Dedifferentiated amniotic fluid mesenchymal stem cell (primary cell): Measurements from ENCODE around the gene SFXN5.
A peak's percentile ranks its signal among the peaks of the same experiment; 100 is the strongest.
"Not testable (repeated sequence)": the region's sequence is repeated elsewhere in the genome, so short reads cannot be mapped to it uniquely, and the experiment has no call there.

Experiments
- DNase-seq: peaks from one replicate; pipeline ENCODE4 v3.0.0-alpha.2; 2016; ENCODE audit errors: extremely low spot score

Gene SFXN5

DNA sequence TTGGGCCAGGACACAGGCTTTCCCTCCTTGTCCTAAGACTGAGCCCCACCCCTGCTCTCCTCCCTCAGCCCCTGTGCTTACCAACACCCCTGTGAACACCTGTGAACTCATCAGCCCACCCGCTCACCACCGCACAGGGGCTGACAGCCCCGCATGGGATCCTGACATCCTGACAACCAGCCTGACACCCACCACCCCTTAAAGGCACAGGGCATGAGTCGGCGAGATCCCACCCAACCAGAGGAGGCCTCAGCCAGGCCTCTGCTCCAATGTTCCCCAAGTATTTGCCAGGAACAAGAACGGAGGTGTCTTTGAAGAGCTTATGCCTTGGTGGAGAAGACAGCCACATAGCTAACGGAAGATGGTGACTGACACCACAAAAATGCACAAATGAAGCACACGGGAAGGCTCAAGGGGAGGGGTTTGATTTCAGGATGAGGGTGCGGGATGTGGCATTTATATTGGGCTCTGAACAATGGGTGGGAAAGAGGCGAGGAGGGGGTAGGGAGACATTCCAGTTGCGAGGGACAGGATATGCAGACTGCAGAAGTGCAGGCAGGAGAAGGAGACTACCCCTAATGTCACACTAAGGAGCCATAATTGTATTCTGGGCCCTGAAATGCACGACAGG lies 30.2 kb upstream of the SFXN5 start:
- DNase-seq, result no peak

DNA sequence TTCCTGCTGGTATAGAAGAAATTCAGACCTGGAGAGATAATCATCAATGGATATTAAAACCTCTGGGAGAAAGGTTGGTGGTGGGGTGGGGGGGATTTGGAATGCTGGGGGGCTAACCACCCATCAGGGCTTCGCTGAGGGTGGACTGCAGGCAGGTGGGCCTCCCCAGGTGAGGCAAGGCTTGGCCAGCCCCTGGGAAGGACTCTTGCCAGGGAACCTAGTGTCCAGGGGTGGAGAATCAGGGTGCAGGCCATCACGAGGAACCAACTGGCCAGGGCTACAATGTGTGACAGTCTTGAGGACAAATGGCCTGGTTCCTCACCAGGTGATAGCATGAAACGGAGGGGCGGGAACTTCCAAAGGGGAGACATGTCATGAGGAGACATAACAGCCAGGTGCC lies 29.4 kb upstream of the SFXN5 start:
- DNase-seq, result no peak

DNA sequence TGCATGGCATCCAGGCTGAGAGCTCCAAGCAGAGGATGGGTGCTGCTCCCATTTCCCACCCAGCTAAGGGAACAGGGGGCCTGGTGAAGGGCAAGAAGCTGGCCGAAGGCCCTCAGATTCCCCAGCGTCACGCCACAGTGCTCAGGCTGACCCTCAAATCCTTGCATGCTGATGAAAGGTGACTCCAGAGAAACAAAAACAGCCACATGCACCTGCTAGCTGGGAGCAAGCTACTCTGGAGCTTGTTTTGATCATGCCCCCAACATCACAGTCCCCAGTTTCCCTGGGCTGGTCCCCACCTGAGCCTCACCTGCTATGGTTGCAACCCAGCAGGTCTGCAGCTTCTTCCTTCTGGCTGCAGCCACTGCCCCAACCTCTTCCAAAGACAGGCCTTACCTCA lies 28.0 kb upstream of the SFXN5 start:
- DNase-seq, result no peak

DNA sequence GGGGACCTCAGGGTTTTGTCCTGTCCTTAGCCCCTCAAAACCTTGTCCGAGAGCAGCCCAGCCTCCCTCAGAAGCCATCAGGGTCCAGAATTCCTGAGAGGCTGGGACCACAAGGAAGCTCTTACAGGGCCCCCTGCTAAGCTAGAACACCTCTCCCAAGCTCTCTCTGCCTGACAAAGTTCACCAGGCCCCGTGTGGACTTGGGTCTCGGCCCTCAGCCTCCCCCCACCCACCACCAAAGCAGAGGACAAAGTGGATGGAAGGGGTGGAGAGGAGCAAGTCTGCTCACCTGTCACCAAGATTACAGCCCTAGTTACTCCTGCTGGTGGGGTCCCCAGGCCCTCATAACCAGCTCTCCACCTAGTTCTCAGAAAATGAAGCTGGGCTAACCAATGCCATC lies 24.4 kb upstream of the SFXN5 start:
- no peak for DNase-seq

DNA sequence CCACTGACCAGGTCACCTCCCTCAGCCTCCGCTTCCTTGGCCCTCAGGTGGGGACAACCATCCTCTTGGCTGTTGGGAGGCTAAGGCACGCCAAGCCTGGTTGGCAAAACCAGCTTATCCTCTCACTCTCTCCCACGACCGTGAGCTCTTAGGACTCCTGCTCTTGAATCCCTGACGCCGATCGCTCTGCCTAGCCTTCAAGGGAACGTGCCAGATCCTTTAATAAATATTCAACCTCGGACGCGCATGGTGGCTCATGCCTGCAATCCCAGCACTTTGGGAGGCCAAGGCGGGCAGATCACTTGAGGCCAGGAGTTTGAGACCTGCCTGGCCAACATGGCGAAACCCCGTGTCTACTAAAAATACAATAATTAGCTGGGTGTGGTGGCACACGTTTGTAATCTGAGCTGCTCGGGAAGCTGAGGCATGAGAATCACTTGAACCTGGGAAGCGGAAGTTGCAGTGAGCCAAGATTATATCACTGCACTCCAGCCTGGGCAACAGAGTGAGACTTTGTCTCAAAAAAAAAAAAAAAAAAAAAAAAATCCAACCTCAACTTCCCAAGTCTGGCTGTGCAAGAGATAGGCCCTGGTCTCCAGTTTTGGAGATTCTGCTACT lies 22.2 kb upstream of the SFXN5 start:
- DNase-seq, result not testable (repeated sequence)

DNA sequence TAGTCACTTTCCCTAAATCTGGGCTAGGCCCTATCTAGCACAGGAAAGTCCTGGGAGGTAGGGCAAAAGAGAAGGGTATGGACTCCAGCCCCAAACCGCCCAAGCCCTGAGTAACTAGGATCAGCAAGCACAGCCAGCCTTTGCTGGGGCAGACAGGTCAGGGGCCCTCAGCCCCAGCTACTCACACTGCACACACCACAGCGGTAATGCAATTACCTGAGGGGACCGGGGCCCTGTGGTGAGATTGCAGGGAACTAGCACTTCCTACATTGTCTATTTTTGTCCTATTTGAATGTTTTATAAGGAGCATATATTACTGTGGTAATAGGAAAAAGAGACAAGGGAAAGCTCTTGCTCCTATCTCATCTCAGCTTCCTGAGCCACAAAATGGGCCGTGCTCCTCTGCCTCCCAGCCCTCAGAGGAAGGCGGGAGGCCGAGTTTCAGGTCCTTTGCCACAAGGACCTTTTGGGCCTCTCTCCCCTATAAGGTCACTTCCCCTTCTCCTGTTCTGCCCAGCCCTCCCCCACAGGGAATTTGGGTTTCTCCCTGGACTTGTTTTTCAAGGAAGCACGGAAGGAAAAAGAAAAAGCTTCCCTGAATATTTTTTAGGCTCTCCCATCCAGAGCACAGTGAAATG lies 20.8 kb upstream of the SFXN5 start:
- no peak for DNase-seq

DNA sequence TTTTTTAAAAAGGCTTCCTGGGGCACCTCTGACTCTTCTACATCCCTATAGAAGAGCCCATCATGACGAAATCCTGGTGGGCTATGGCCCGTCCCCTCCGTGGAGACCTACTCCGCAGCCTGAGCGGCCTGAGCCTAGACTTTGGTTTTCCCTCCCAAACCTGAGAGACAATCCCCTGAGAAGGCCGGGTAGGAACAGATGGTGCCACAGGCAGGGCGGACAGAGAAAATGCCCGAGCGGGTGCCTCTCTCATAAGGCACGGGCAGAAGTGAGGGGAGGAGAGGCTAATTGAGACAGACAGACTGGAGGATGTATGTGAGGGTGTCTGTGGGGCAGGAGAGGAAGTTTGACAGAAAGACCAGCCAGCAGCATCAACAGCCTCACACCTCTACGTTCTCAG lies 20.2 kb upstream of the SFXN5 start:
- no peak for DNase-seq

DNA sequence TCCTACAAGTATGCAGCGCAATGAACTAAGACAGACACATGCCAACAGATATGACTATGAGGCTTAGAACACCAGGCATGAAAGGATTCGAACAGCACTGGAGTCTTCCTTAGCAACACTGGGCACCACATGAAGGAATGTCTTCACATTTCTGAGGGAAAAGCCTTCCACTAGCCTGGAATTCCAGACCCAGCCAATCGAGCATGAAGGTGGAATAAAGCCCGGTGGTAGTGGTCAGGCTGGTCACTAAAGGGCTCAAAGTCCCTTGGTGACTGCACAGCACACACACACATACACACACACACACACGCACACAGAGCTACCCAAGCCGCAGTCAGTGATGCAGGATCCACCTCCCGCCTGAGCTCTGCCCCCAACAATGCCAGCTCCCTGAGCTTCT lies 19.7 kb upstream of the SFXN5 start:
- DNase-seq, result no peak

DNA sequence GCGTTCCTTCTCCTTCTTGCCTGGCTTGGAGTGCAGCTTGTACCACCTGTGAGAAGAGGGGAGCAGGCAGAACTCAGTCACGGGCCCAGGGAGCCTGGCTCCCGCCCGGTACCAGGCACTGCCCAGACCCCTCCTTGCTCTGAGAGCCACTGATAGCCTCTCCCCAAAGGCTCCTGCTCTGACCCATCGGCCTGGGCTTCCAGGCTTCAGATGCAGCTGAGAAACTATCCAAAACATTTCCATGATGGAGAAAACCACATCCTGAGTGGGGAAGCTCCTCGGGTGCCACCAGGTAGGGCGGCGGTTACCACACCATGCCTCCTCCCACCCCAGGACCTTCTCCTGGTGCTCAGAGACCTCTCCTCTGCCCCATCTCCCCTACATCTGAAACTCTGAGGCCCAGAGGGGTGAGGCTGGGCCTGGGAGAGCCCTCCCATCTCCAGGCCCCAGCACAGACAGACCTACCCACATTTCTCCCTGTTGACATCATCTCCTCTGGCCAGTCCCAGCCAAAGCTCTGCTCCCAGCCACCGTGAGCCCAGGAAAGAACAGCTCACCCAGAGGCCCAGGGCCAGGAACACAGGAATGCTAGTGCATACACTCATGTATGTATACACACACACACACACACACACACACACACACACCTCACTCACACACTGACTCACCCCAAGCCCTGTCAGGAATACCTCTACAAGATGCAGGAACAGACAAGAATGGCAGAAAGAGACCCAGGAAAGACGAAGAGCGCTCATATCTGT lies 17.9 kb upstream of the SFXN5 start:
- peak; percentile 96 for DNase-seq

DNA sequence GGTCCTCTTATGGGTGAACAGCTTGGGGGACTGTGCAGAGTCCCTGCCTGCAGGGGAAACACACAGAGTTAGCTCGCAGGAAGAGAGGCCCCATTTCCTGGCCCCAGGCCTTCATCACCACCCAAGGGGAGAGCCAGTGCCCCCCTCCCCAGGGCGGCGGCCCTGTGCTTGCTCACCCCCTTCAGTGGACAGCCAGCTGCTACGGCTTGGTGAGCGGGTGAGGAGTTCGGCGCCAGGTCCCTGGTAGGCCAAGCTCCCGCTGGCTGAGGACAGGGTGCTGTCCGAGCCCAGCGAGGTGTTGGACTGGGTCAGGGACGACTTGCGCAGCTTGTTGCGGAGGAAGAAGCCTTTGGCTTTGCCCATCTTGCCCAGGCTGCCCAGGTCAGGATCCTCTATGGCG lies 17.2 kb upstream of the SFXN5 start:
- no peak for DNase-seq

DNA sequence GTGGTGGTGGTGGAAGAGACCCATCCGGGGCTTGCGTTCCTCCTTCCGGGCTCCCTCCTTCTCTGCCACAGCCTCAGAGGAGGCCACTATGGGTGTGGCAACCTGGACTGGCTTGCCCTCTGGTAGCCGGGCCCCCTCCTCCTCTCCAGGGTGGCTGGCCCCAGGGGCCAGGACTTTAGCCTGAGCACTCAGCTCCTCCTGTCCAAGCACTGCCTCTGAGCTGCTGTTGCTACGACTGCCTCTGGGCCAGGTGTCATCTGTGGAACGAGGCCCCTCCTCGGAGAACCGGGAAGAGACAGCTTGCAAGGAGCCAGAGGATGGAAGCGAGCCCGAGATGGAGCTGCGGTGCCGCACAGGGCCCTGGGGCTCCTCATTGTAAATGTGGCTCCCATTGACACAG lies 16.7 kb upstream of the SFXN5 start:
- no peak for DNase-seq

DNA sequence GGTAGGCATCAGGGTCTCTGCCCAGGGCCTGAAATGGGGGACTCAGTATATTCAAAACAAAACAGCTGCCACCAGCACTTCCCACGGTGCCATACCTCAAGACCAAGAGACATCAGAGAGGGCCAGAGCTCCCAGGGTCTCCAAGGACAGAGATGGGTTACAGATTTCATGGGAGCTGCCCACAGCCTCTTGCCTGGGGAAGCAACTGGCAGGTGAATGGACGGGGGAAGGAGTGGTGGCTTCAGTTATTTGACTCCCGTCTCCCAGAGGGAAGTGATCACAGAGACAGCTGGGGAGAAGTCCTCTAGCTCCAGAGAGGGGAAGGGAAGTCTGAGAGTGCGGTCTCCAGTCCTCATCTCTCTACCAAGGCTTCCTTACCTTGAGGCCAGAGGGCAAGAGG lies 15.8 kb upstream of the SFXN5 start:
- DNase-seq, result no peak

DNA sequence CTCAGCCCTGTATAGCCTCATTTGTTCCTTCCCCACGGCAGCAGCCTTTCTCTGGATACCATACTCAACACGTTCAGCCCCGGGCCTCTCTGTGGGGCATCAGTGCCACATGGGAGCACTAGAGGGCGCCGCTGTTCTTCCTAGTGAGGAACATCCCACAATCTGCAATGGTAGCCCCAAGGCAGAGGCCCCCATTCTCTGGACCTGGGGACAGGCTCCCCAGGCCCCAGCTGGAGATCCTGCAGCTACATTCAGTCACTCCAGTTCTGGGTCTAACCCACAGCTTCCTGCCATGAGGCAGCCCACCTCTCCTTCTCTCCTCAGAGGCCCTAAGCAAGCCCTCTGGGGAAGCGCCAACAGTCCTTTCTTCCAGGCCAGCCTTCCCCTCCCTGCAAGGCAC lies 14.2 kb upstream of the SFXN5 start:
- peak; percentile 82 for DNase-seq

DNA sequence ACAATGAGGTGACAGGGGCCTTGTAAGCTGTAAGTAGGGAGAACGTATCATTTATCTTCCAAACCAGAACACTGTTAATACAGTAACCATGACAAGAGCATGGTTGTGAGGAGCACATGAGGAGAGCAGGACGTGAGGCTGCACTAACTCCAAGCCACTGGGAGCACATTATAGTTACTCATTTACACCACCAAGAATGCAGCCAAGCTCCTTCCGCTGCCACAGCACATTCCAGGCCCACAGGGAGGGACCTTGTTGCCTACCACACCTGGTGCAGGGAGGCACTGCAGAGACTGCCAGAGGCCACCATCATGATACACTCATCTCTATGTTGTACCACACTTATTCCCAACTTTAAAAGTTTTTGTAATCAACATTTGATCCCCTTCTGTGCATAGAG lies 13.5 kb upstream of the SFXN5 start:
- no peak for DNase-seq

DNA sequence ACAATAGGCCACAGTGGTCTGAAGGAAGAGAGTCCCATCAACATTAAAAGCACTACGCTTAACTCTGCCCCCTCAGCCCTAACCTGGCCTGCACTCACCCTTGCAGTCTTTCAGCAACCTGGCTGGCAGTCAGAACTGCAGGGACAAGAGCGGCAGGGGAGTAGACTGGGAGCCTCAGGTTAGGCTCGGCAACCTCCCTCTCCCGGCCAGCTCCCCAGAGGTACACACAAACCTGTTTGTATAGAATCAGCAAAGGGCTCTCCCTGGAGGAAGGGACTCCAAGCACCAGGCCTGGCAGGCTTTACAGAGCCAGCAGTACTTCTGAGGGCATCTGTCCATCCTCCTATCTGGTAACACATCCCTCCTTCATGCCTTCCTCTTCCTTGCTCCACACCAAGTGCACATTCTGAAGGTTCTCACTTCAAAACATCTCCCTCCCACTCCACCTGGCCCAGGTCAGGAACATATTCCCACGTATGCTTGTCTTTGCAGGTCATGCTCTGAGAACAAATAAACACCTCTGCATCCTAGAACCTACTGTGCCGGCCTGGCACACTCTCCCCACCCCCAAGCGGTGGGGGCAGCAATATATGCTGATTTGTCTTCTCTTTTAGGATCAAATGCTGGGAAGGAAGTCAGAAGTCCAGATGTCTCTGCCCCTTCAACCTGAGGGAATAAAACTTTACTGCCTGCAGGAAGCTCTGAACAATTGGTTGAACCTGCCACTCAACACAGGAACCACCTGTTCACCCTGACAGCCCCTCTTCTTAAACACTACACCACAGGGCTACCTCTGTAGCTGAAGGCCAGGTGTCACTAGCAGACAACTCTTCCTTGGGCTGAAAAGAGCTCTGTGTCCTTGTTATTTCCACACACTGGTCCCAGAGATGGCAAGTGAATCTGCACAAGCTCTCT lies 12.6 kb upstream of the SFXN5 start:
- no peak for DNase-seq

DNA sequence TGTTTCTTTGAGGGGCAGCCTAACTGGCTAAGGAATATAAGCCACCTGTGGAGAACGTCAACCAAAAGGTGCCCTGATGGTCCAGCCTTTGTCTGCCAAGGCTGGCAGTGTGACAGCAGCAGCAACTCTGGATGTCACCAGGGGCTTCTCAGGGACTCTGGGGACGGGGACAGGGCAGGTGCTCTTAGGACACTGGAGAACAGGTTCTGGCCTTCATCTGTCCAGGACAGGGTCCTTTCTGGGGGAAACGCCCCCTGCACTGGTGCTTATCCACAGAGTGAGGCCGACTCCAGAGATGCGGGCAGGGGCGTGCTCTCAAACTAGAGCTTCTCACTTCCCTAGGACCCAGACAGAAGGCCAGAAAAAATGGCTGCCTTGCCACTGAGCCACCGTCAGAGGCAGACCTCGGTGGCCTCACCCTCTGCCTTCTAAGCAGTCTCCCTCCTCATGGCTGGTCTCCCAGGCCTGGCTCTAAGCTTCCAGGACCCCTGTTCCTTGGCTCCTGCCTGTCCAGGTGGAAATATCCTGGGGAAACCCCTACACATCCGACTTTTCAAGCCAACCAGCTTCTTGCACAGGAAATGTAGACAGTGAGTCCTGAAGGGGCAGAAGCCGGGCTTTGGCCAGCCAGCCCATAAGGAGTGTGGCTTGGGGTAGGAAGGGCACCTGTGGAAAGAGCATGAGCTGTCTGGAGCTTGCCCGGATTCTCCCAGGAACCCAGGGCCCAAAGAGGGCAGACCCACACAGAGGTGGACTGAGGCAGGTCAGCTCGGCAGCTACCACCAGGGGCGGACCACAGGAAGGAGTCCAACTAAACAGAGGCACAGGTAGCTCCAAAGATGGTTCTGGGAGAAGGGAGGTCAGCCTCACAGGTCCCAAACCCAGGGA lies 11.3 kb upstream of the SFXN5 start:
- DNase-seq, result no peak

DNA sequence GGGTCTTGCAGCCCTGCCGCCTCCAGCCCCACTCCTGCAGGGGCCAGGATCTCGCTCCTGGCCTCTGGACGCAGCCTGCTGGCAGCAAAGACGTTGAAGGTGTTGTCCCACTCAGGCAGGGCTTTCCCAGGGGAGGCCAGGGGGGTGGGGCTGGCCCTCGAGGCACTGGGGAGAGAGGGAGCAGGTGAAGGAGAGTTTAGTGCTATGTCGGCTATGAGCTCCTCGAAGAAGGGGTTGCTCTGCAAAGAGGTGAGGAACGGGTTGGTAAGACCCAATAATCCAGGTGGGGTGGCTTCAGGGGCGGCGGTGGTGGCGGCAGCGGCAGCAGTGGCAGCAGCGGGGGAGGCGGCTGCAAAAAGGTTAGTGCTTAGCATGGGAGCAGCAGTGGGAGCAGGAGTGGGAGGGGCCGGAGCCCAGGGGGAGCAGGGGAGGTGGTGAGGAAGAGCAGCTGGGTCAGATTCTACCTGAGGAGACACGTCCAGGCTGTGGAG lies 9.7 kb upstream of the SFXN5 start:
- DNase-seq, result no peak

DNA sequence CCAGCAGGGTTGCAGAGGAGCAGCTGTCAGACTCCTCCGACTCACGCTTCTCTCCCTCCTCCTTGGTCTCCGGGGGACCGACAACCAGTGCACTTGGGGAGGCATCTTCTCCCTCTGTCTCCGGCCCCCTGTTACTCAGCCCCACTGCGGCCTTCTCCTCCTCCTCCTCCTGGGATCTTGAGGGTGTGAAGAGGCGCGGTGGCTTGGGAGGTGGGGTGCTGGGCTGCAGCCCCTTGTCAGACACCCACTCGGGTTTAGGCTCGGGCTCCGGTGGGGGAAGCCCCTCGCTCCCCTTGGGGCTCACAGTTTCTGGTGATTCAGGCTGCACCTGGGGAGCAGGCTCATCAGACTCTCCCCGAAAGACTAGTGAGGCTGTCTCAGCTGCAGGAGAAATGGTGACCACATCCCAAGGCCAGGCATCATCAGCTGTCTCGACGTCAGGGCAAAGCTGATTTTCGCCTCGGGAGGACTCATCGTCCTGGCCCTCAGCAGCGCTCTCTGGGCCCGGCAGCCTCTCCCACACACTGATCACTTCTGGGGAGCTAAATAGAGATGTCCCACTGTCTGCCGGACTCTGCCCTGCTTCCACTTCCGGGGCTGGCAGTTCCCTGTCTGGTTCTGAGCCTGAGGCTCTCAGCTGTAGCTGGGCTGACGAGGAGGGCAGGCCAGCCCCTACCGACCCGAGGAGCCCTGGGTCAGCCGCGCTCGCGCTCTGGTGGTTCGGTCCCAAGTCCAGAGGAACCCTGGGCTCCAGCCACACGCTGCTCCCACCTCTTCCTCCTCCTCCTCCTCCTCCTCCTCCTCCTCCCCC lies 9.0 kb upstream of the SFXN5 start:
- DNase-seq, result no peak

DNA sequence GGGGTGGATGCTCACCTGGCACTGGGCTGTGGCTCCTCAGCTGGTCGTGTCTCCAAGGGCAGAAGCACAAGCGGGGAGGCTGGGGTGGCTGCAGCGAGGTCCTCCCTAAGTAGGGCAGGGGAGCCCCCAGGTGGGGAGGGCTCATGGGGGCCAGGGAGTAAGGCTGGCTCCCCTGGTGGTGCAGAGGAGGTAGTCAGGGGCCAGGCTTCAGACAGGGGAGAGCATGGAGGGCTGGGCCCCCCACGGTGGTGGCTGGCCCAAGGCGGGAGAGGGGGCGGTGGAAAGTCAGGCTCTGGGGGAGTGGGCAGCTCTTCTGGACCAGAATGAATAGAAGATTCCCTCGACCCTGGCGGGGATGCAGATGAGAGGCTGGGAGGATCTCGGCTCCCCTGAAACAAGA lies 8.1 kb upstream of the SFXN5 start:
- DNase-seq, result no peak
